Left colon (tissue), 2 donors: Measurements from ENCODE around the gene OSBPL10. TPM values are rescaled to one million over a fixed set of nuclear protein-coding genes. Genes with fewer than 3 reads are reported as not detected.

Experiments
- ATAC-seq: fragments of 200-7000 bp; cut with Tn5 transposase; one replicate; pipeline ENCODE4 v1.9.1; 2020; ENCODE audit warnings: mild to moderate bottlenecking, moderate library complexity
- DNase-seq, 2 donors: peaks; one replicate each; pipeline ENCODE4 v3.0.0-alpha.2; 2020
- intact Hi-C, 2 donors: fragments of 100-400 bp; cut with DNase I in 1 of 2; cut with micrococcal nuclease in 1 of 2; formaldehyde crosslinking; loops; one replicate each; pipeline versions ENCODE4 v1.11.2 to v1.14.0; 2022; cut with DNase I, micrococcal nuclease
- total RNA-seq, 2 donors: library from RNA; stranded (reverse); fragmentation: NEBNext Ultra II Directional; extraction: Animal tissue kit (Norgen Biotek cat#: 25700); gene quantifications; one replicate each; pipeline ENCODE4 v1.2.1, GENCODE V29; 2021
- donor health status: DM: no; HTN: no; CAD: no.
- donor health status: DM: yes; HTN: yes; CAD: no.

OSBPL10 gene
- total RNA-seq, 2 donors from 2014 or later = 16.2 to 19.6 TPM

DNA sequence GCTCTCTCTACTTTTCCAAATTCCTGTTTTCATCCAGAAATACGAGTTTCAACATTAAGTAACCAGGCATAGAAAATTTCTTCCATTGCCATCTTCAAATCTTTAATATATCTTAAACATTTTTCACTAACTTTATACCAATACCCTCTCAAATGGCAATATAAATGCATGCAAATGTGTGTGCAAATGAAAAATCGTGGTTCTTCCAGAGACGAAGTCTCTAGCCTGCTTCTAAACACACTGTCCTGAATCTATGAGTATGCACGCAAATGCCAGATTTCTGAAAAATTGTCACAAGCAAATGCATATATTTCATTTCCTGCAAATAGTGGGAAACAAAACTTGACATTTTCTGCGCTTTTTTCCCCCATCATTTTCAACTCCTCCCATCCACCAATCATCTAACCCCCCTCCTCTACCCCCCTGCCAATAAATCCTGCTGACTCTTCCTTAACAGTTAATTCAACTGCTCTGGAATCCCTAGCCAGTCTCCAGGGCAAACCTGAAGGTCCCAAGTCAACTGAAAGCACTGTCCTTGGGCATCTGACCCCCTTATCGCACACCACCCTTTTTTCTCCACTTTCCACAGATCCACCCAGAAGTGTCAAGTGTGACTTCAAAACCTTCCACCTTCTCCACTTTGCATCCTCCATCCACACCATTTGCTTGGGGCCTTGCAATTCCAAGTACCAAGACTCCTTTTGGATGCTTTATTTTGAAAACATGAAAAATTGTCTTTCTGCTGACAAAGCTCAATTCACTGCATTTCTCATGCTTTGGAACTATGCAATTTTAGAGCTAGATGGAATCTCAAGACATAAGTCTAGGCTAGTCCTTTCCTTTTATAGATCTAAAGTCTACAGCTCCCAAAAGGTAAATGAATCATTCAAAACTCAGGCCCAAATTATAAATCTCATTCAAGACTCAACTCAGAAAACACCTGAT lies 144.7 kb downstream of the OSBPL10 start:
- DNase-seq (no peak), ATAC-seq (no peak)
- intact Hi-C loops = no loop called here

DNA sequence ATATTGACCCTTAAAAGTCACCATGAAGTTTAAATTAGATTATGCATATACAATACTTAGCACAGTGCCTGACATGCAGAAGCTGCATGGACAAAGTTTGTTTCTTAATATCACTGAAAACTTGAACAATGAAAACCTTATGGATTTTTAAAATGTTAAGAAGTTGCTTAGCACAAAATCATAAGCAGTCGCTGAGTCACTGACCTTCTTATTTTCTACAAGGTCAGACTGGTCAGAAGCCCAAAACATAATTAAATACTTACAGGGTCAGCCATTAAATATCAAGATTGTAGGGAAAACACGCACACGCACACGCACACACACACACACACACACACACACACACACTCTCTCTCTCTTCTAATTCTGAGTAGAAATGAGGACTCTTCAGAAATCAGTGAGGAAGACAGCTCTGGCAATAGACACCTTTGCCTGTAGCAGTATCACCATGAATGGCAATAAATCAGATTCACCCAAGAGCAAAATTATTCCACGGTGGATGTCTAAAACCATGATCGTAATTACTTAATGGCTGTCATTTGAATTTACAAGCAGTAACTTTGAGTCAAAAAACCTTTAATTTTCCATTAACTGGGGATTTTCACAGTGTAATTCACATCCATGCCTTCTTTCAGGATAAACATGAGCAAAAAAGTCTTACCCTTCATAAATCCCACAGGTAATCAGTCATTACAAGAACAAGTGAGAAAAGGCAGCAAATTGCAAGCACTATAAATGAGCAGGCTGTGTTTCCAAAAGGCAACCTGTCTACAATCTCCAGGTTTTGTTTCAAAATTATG lies 147.5 kb downstream of the OSBPL10 start:
- no peak for DNase-seq
- ATAC-seq = no peak
- intact Hi-C loops = no loop called here

DNA sequence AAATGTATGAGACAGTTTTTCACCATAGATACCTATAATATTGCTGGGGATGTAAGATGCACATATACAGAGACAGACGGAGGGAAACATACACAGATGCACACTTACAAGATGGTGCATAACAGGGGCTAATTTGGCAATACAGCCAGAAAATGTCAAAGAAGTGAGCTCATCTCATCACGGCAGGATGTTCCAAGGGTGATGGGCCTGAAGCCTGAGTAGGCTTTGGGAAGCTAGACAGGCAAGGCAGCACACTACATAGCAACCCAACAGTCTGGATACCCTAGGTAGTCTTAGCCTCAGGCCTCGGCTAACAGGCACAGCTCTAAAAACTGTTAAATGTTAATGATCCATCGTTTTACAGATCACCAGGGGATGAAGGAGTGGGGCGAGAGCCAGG lies 148.5 kb downstream of the OSBPL10 start:
- ATAC-seq (no peak), DNase-seq (no peak)
- intact Hi-C loops = no loop called here

- ATAC-seq (no peak), DNase-seq (no peak)
- intact Hi-C loops = no loop called here
Observed at GRCh38 chr3:31831591-31831990, 149.5 kb downstream of the OSBPL10 start.

- intact Hi-C loops = no loop called here
Observed at GRCh38 chr3:31829826-31830426, 151.1 kb downstream of the OSBPL10 start.

DNA sequence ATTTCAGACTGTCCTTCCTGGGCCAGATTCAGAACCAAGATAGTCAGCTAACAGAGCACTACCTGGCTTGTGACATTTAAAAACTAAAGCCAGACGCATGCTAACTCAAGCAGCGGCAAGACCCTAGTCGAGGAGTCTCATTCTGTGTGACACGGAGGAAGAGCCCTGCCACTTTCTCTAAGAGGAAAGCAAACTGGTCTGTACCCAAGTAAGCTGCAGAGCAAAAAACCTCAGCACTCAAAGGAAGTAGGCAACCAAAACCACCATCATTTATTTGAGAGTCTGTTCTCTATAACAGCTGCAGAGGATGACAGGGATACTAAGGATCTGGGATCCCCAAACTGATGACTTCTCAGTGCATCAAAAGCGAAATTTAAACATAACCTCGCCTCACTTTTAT lies 152.1 kb downstream of the OSBPL10 start:
- intact Hi-C loops = no loop called here

More at GRCh38 chr3:31829826-31830426, 151.1 kb downstream of the OSBPL10 start:
- ATAC-seq = no peak
- no peak for DNase-seq

DNA sequence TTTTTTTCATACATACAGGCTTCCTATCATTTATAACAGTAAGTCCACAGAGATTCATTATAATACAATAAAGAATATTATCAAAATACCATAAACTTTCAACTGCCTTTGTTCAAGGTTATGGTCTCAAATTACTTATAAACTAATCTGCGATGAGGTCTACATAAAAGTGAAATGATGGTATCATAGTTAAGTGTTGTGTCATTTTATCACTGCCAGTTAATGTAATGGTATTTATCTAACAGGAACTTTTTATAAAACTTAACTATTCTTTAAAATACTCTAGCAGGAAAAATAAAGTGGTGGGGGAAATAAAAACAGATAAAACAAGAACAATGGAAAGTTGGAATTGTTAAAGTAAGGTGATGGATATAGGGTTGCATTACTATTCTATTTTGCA lies 153.1 kb downstream of the OSBPL10 start:
- DNase-seq = no peak
- ATAC-seq = no peak
- intact Hi-C loops = no loop called here

More for the DNA sequence above, 152.1 kb downstream of the OSBPL10 start:
- no peak for ATAC-seq
- no peak for DNase-seq

GRCh38 chr3:31823184-31823583 lies 157.9 kb downstream of the OSBPL10 start:
- ATAC-seq (no peak), DNase-seq (no peak)
- intact Hi-C loops = no loop called here

DNA sequence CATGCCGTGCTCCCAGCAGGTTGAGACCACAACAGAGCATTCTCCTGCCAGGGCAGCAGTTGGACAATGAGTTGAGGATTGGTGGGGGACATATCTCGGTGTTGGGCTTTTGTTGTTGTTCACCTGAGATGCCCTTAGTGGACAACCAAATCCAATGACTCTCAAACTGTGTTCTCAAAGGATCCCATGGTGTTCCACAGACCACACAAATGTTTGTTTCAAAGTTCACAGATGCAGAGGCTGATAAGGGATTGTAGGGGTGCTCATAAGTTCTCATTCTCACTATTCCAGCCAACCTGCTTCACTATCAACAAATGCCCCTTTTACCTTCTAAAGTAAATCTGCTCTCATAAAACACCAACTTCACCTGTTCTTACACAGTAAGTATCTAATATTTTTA lies 159.9 kb downstream of the OSBPL10 start:
- no peak for ATAC-seq

GRCh38 chr3:31819441-31819840 lies 161.6 kb downstream of the OSBPL10 start:
- DNase-seq (no peak), ATAC-seq (no peak)
- intact Hi-C loops = no loop called here

More for the DNA sequence above, 159.9 kb downstream of the OSBPL10 start:
- intact Hi-C loops = no loop called here
- no peak for DNase-seq

DNA sequence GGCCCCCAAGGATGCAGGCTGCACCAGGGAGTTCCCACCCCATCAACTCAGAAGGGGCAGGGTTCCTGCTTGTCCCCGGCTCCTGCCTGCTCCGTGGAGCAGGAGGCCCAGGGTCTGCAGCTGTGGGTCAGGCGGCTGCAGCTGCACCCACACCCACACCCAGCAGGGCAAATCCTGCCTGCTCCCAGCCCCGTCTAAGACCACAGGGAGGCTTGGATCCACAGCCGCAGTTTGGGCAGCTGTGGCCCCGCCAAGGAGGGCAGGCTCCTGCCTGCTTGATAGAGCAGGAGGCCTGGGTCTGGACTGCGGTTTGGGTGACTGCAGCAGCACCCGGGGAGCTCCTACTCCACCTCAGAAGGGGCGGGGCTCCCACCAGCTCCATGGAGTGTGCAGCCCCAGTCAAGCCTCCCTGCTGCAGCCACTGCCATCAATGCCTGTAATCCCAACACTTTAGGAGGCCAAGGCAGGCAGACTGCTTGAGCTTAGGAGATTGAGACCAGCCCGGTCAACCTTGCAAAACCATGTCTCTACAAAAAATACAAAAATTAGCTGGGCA lies 163.6 kb downstream of the OSBPL10 start:
- DNase-seq (no peak), ATAC-seq (no peak)
- intact Hi-C loops = no loop called here

- DNase-seq = no peak
- intact Hi-C loops = no loop called here
- ATAC-seq = no peak
Observed at GRCh38 chr3:31815631-31816440, 165.2 kb downstream of the OSBPL10 start.

- no peak for DNase-seq
- intact Hi-C loops = no loop called here
- no peak for ATAC-seq
Observed at GRCh38 chr3:31815006-31815405, 166.1 kb downstream of the OSBPL10 start.

GRCh38 chr3:31813686-31814085 lies 167.4 kb downstream of the OSBPL10 start:
- DNase-seq (no peak), ATAC-seq (no peak)
- intact Hi-C loops = no loop called here

- ATAC-seq (no peak), DNase-seq (no peak)
- intact Hi-C loops = no loop called here
Observed at GRCh38 chr3:31813197-31813596, 167.9 kb downstream of the OSBPL10 start.

DNA sequence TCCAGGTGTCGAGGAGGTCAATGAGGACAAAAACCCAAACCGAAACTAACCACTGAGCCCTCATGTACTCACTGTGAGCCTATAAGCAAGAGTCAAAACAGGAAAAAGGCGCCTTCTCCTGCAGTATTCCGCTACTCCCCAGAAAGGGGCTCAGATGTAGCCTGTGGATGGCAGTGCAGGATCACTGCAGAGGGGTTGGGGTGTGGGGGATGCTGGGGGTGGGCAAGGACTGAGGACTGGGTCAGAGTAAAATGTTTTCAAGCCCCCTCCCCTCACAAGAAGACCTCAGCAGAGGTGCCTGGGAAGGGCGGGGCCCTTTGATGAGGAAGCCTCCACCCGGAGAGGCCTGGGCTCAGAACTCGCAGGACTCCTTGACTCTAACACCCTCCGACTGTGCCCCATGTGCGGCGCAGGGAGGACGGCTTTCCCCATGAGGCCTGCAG lies 170.1 kb downstream of the OSBPL10 start:
- intact Hi-C loops = no loop called here
- no peak for DNase-seq

DNA sequence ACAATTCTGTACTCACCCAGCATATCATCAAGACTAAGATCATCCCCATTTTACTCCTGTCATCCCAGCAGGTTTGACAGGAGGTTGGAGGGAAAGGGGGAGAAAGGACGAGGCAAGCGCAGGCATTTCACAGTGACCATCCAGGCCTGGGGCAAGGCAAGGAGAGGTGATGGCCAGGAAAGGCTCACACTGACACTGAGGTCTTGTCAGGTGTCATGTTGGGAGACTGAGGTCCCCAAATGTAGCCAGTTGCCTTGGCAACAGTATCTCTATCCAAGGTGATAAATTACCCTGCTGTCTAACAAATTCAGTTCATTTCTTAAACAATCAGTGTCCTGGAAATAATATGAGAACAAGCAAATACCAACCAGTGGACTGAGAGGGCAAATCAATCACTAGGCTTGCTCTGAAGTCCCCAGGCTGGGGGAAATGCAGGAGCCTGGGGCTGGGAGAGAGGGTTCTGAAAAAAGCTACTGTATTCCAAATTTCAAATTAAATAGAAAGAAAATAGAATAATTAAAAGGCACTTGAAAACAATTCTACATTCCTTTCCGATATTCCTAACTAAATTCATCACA lies 172.8 kb downstream of the OSBPL10 start:
- DNase-seq = no peak
- no peak for ATAC-seq
- intact Hi-C loops = no loop called here

More for the DNA sequence above, 170.1 kb downstream of the OSBPL10 start:
- ATAC-seq = no peak
